GM18868 (cell line): Measurements from ENCODE around the gene ROBO3.

Source experiments
- ATAC-seq: cut with Tn5 transposase; IDR thresholded peaks from one replicate; pipeline ENCODE4 v1.9.1; 2021; ENCODE audit warnings: mild to moderate bottlenecking, moderate library complexity; ENCODE audit not compliant: unreplicated experiment

Gene ROBO3

DNA sequence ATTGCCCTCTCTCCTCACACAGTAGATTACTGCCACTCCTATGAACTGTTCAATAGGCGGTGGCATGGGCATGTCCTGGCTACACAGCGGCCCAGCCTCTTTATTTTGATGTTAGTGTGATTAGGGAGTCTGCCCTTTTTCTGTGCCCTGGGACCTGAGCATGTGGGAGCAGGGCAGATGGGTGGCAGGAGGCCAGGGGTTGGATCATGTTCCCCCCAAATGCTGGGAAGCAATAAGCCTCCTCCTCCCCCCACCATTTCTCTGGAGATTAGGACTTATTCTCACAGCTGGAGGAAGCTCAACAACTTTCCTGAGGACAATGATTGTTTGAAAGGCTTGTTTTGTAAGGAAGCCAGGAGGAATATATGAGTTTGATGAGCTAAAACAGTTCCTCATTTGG, 54.7 kb downstream of the ROBO3 start:
- ATAC-seq: no peak

GRCh38 chr11:124920356-124920755, 55.1 kb downstream of the ROBO3 start:
- ATAC-seq: no peak

DNA sequence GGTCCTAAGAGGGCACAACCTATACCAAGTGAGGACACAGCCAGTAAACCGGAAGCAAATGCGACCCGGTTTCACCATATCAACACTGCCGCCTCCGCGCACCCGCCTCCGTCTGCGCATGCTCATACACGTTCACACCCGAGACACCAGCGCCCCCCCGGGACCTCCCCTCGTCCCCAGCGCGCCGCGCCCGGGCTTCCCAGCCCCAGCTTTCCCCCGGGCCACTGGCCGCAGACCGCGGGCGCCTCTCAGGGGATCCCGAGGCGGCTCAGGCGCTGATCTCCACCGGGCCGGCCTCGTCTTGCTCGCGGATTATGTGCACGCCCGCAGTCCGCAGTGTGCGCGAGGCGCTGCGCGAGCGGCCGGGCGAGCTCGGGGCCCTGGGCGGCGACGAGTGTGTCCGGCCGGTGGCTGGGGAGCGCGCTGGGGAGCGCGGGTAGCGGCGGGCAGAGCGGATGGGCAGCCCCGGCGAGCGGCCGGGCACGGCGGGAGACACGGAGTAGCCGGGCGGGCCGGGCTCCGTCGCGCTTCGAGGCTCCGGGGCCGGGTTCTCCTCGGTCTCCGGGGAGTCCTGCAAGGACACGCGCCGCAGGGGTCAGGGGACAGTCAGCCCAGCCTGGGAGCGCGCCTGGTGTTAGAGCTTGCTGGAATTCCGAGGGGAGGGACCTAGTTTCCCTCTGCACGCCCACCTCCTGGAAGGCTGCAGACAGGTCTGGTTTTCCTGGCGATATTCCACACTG, 55.8 kb downstream of the ROBO3 start:
- ATAC-seq: no peak

DNA sequence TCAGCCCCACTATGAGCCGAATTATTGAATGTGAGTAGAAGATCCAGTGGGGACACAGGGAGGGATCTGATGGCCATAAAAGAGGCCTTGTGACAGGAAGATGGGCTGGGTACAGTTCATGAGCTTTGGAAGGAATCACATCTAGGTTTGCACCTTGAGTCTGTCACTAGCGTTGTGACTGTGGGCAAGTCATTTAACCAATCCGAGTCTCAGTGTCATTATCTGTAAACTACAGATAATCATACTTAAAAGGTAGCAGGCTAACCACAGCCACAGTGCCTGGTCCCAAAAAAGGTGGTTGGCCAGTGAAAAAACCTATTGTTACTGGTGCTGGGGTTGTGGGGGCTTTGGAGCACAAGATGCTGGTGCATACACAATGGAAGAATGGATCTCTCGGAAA, 57.6 kb downstream of the ROBO3 start:
- no peak for ATAC-seq

- no peak for ATAC-seq
Measured at GRCh38 chr11:124923296-124923695, 58.1 kb downstream of the ROBO3 start.

DNA sequence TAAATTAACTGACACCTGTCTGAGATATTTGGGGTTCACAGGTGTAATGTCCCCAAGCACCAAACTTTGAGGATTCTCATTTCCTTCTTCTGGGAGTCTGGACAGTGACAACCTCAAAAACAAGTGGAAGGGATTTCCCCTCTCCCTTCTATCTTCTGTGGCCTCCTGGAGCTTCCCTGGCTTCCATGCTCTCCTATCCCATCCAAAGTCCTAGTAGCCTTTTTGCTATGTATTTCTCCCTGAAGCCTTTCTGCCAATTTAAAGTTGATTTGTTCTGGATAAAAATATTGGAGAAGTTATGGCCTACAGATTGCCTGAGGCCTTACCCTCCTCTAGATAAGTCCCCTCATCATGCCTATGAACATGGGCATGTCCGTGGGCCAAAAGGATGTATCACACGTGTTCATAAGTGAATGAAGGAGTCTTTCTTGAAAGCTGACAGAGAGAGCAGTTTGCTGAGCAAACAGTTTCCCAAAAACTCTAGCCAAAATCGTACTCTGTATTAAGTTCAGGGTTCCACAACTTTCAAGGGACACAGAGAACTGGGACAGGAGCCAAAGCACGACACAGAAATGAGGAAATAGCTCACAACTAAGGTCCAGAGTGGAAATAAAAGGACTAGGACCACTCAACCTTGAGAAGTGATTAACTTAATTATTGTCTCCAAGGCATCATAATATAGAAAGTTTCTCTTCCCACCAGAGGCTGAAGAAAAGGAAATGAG, 63.9 kb downstream of the ROBO3 start:
- ATAC-seq: no peak

DNA sequence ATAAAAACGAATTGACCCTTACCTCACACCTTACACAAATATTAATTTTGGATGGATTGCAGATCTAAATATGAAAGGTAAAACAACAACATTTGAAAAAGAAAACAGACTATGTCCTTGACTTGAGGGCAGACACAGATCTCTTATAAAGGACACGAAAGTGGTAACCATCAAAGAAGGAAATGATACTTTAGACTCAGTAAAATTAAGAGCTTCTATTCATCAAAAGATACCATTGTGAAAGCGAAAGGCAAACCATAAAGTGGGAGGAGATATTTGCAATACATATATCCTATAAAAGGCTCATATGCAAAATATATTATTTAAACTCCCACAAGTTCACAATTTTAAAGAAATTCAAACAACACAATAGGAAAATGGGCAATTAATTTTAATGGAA, 65.6 kb downstream of the ROBO3 start:
- ATAC-seq: peak; percentile 87
